Fibroblast of upper back skin (primary cell): ENCODE data around the gene CCNDBP1.
"Not testable (repeated sequence)": the region's sequence is repeated elsewhere in the genome, so short reads cannot be mapped to it uniquely, and the experiment has no call there.

Source experiments
- DNase-seq: peaks from one replicate; pipeline ENCODE4 v3.0.0-alpha.2; 2013

Gene CCNDBP1

DNA sequence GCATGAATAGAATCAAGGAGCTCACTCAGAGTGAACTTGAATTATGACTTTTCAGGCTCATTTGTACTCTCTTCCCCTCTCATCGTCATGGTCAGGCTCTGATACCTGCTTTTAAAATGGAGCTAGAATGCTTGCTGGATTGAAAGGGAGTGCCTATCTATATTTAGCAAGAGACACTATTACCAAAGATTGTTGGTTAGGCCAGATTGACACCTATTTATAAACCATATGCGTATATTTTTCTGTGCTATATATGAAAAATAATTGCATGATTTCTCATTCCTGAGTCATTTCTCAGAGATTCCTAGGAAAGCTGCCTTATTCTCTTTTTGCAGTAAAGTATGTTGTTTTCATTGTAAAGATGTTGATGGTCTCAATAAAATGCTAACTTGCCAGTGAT lies 9.6 kb downstream of the CCNDBP1 start:
- DNase-seq, result peak; percentile 23

DNA sequence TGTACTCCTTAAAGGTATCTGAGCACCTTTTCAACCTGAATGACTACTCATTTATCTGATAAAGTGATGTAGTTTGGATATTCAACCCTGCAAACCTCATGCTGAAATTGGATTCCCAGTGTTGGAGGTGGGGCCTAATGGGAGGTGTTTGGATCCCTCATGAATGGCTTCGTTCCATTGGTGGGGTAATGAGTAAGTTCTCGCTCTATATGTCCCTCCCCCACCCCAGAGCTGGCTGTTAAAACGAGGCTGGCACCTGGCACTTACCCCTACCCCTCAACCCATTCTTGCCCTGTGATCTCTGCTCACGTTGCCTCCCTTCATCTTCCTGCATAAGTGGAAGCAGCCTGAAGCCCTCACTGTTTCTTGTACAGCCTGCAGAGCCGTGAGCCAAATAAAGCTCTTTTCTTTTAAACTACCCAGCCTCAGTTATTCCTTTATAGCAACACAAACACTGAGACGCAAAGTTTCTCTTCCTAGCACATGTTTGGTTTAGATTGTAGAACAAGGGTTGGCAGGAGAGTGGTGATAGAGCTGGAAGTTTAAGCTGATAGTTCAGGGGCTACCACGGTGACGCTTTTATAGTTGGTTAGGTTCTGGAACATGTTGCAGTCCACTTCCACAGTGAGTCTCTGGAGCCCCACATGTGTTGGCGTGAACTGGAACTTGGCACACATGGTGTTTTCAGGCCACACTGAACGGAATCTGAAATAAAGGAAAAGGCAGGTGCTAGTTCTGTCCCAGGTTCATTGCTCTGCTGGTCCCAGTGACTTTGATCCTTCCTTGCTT lies 11.8 kb downstream of the CCNDBP1 start:
- no peak for DNase-seq

DNA sequence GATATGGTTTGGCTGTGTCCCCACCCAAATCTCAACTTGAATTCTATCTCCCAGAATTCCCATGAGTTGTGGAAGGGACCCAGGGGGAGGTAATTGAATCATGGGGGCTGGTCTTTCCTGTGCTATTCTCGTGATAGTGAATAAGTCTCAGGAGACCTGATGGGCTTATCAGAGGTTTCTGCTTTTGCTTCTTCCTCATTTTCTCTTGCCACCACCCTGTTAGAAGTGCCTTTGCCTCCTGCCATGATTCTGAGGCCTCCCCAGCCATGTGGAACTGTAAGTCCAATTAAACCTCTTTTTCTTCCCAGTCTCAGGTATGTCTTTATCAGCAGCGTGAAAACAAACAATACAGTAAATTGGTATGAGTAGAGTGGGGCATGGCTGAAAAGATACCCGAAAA lies 12.6 kb downstream of the CCNDBP1 start:
- not testable (repeated sequence) for DNase-seq

DNA sequence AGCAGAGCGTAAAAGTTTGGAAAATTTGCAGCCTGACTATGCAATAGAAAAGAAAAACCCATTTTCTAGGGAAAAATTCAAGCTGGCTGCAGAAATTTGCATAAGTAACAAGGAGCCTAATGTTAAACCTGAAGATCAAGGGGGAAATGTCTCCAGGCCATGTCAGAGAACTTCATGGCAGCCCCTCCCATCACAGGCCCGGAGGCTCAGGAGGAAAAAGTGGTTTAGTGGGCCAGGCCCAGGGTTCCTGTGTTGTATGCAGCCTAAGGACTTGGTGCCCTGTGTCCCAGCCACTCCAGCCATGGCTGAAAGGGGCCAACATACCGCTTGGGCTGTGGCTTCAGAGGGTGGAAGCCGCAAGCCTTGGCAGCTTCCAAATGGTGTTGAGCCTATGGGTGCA lies 13.4 kb downstream of the CCNDBP1 start:
- DNase-seq, result not testable (repeated sequence)

DNA sequence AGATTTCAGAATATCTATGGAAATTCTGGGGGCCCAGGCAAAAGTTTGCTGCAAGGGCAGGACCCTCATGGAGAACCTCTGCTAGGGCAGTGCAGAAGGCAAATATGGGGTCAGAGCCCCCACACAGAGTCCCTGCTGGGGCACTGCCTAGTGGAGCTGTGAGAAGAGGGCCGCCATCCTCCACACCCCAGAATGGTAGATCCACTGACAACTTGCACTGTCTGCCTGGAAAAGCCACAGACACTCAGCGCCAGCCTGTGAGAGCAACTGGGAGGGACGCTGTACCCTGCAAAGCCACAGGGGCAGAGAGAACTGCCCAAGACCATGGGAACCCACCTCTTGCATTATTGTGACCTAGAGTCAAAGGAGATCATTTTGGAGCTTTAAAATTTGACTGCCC lies 13.8 kb downstream of the CCNDBP1 start:
- DNase-seq, result no peak

DNA sequence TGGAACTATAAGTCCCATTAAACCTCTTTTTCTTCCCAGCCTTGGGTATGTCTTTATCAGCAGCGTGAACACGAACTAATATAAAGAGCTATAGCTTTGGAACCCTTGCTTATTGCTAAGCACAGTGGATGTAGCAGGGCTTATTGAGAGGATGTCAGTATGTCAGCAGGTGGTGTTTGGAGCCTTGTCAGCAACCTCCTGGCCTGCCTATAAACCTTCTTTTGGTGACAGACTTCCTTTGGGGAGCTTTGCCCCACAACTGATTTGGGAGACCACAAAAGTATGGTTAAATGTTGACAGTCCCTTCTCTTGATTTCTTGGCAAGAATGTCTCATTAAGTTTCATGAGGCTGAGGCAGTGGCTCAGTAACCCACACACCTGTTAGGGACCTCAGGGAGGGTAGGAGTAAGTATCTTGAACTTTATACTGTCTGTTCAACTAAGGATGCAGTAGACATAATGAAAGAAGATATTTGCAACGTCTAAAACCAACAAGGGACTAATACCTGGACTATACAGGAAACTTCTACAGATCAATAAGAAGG lies 14.8 kb downstream of the CCNDBP1 start:
- no peak for DNase-seq

DNA sequence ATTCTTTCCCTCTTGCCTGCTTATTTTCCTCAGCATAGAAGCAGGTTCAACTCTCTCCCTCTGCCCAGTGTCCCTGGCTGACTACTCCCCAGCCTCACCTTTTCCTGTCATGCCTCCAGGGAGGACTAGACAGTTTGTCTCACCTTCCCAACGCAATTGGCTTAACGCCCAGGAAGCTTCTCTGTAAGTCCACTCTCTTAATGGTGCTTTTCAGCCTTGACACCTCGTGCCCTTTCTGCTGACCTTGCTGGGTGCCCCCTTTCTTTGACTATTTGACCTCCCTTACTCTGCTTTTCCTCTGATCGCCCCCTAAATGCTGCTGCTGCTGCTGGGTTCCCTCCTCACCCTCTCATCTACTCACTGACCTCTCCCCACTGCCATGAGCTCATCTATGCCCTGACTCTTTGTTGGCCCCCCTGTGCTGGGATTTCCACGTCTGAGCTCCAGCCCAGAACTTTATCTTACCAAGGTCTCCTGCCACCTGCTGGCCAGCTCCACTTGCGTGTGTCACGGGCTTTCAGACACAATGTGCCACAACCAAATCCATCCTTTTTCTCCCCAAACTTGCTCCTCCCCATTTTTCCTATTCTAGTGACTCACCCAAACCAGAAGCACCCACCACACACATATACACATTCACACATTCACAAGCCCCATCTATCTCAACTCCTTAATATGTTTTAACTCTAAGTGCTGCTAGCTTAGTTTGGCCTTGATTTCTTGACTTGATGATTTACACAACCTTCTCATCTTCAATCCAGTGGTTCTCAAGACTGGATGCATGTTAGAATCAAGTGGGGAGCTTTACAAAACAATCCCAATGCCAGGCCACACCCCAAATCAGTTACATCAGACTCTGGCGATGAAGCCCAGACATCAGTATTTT lies 19.1 kb downstream of the CCNDBP1 start:
- peak; percentile 64 for DNase-seq

DNA sequence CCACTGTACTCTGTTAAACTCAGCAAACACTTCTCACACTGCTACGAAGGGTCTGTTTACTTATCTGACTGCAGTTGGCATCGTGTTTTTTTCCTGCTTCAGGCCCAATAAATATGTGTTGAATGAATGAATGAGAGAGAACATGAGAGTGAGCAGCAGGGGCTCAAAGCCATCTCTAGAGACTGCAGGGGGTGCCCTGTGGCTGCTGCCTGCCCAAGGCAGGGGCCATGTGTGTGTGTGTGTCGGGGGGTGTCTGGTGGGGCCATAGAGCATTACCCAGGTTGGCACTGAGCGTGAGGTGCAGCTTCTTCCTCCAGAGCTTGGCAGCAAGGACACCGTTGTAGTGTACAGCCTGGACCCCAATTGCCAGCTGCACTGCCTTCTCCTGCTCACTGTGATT lies 20.9 kb downstream of the CCNDBP1 start:
- DNase-seq, result no peak

DNA sequence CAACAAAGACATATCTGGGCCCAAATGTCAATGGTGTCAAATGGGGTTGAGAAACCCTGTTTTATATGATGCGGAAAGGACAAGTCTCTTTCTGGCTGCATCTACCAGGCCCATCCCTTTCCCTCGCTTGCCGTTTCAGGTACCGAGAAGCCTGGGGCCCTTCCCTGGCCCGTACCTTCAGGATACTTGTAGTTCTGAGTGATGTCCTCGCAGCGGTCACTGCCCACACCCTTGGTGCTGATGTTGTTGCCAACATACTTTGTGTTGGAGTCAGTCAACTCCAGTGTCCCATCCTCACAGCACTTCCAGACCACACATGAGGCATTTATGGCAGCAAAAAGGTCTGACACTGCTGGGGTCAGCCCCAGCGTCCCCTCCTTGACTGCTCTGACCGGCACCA lies 21.8 kb downstream of the CCNDBP1 start:
- no peak for DNase-seq

DNA sequence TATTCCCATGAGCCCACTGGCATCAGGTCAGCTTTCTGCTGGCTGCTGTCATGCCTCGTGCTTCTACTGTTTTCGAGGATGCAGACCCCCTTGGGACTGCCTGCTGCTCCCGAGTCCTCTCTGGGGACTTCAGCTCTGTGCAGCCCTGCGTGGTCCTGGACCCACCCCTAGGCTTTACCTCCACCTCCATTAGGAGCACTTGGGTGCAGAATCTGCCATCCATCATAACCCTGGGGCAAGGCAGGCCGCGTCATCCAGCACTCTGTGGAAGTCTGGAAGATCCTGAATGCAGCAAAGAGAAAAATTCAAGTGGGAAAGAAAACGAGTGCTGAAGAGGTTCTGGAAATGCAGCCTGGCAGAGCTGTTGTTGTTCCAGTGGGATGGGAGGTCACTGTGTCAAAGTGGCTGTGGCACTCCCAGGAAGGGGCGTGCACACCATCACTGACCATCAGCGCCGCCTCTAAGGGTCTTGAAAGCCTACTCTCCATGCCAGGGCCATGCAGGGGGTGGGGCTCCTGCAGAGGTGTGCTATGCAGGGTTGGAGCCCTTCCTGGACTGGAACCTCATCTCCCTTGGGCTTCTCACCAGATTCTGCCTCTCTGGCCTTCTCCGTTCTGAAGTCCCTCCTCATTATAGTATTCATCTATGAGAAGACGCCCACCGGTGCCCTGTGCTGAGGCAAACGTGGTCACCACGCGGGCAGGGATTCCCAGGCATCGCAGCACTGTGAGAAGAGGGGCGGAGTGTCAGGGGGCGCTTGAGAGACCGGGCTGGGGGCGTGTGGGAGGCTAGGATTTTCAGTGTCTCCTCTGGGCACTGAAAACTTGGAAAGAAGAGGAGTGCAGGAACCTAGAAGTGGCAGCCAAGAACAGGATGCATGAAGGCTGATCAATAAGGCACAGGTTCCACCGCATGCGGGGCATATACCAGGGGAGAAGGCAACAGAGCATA lies 23.1 kb downstream of the CCNDBP1 start:
- DNase-seq, result no peak

DNA sequence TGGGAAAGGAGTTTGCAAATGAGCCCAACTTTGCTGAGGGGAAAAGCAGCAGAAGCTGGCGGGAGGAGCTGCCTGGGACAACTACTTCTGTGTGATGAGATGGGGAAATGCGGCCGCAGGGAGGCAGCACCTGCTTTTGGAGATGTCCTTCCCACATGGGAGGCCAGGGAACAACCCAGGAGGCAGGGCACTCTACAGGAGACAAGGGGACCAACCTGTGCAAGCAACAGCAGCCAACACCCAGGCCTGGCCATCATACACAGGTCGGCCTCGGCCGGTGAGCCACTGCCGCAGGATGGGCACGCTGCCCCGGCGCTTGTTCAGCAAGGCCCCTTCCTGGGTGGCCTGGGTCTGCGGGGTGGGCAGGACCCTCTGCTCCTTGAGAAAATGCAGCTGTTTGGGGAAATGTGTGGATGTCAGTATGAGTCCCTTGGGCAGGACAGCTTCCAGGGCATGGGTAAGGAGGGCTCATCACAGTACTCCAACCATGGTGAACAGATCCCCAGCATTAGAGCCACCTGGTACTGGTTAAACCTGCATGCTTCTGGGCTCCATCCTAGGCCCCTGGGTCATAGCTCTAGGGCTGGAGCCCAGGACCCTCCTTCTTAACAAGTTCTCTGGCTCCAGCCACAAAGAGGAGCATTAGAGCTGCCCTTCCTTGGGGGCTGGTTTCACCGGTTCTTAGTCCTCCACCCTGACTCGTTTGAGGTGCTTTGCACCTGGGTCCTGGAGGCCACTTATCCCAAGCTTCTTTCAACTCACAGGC lies 24.0 kb downstream of the CCNDBP1 start:
- DNase-seq, result no peak

DNA sequence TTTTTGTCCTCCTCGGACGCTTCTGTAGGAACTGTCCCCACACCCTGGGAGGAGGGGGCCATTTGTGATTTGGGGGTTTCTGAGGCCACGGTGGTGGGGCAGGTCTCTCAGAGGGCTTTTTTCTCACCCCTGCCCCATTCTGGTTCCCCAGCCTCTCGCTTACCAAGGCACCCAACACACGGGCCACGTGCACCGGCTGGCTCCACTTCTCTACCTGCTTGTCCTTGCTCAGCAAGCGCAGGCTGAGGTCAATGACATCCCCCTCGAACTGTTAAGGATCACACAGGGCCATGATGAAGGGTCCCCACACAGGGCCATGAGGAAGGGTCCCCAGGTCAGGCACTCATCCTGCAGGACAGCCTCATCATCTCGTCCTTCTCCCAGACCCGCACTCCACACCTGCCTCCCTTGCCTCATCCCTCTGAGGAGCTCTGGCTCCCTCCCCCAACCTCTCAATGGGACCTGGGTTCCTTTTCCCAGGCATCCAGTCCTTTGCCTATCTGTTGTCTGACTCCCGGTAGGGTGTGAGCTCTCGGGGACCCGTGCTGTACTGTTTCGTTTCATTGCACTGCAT lies 25.1 kb downstream of the CCNDBP1 start:
- DNase-seq, result no peak

DNA sequence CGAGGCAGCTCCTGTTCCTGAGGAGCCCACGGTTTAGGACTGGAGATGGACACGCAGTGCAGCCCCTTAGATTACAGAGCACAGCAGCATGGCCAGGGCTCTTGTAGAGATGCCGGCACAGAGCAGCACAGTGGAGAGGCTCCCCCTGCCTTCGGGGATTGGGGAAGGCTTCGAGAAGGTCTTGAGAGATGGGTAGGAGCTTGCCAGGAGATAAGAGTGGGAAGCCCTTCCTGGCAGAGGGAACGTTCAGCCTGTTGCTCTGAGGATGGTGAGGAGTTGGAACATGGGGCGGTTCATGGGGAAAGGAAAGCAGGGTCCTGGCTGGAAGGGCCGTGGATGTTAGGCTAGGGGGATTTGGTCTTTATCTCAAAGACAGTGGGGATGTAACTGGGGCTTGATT lies 25.6 kb downstream of the CCNDBP1 start:
- no peak for DNase-seq

DNA sequence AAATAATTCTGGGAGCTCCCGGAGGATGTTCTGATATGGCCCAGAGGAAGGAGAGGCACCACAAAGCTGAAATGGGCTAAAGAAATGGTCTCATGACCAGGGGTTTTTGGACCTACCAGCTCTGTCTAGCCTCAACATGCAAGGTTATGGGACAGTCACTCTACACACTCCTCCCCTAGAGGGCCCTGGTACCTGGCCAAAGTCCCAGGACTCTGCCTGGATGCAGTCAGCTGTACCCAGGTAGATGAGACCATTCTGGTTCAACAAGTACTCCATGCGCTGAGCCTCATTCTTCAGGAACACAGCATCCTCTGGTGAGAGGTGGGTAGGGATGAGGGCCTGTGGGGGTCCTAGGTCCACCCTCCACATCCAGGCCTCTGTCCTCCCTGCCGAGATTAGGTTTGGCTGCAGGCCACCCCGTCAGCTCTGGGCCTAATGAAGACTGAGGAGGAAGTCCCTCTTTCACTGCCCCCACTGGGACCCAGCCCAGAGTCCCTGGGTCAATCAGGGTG lies 26.1 kb downstream of the CCNDBP1 start:
- no peak for DNase-seq

DNA sequence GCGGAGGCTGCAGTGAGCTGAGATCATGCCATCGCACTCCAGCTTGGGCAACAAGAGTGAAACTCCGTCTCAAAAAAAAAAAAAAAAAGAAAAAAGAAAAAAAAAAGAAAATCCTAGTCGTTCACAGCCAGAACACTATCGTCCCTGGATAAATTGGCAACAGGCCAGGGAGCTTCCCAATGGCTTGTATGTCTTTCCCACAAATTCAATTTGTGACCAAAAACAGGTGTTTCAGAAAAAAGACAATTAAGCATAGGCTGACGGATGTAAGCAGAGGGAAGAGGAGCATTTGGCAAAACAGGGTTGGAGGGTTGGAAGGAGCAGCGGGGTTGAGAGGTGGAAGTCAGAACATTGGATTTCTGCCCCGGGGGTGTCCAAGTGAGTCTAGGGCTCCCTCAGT lies 27.1 kb downstream of the CCNDBP1 start:
- DNase-seq, result no peak

DNA sequence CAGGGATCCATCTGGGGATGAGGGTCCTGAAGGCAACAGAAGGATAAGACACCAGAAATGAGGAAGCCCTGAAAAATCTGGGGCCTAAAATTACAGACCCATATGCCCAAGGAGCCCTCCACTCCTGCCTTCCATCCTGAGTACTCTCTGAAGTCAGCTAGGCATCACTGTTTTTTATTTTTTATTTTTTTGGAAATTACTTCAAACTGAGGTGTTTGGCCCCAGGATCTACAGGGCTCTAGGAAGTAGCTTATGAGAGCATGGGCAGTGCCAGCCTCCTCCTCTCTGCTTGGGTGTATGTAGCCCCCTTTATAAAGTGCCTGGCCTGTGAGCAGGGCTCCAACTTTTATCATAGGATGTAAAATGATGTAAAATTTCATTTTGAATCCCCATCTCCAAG lies 27.7 kb downstream of the CCNDBP1 start:
- DNase-seq, result no peak

DNA sequence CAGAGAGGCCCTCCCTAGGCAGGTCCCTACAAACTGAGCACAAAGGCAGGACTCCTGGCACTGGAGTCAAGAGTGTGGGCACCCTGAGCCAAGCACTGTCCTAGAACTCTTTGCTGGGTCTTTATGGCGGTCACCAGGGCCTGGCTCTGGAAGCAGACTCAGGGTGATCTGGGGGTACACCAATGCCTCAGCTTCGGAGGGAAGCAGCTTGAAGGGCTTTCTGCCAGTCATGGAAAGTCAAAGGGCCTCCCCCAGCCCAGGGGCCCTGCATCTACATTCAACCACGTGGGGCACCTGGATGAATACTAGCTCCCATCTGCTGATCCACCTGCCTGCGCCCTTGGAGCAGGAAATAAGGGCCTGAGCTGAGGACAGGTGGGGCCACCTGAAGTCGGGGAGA lies 28.3 kb downstream of the CCNDBP1 start:
- no peak for DNase-seq

DNA sequence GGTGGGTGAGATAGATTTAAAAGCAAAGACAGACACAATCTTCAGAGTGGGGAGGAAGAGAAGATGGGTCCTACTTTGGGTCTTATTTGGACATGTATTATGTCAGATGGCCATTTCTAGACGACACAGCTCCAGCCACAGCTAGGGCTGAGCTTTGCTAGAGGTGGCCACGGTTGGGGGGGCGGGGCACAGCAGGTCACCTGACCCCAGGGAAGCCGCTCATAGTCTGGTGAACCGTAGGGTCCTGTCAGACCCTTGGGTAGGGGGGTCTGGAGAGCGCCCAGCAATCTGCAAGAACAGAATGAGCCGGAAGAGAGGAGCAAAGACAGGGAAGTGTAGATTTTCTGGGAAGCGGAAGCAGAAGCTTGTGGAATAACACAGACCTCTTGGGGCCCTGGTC lies 29.0 kb downstream of the CCNDBP1 start:
- no peak for DNase-seq

DNA sequence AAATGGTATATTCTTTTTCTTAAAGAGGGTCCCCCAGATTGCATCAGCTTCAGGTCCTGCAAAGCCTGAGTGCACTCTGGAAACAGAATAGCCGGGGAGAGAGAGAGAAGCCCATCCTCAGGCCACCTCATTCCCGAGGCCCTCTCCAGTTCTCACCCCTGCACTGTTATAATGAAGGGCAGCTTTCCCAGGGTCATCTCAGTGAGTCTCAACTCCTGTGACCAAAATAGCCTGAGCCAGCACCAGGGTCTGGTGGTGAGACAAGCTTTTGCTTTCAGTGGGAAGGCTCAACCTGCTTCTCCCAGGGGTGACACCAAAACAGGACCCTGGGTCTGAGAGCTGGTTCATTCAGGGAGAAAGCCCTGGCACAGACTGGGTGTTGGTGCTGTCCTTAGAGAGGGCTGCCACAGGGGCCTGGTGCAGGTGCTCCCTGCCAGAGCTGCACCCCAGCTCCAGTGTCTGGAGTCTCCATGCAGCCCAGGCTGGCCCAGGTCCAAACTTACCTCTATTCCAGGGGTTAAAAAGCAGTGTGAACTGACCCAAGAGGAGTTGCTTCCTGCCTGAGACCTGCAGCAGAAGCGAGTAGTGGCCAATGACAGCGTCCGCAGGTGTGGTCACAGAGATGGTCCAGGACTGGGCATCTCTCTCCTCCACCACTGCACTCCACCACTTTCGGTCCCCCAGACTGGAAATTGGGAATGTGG lies 29.5 kb downstream of the CCNDBP1 start:
- no peak for DNase-seq

DNA sequence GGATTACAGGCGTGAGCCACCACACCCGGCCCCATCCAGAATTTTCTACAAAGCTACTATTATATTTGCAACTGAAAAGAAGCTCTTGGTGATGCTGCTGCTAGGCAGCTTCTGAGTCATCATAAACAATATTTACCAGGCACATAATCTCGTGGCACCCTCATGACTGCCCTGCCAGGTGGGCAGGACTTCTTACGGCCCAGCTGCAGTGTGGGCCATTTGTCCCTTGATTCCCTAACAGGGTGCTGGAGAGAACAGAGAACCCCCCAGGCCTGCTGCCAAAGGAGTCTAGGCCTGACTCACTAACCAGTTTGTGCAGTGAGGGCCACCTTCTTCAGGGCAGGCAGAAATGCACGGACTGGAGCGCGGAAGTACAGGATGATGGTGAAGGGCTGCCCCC lies 30.8 kb downstream of the CCNDBP1 start:
- DNase-seq, result no peak
